ENCODE results near the gene IRAK4.
"Not testable (repeated sequence)": the region's sequence is repeated elsewhere in the genome, so short reads cannot be mapped to it uniquely, and the experiment has no call there.

IRAK4 gene

GRCh38 chr12:43749016-43749415 is 9.7 kb upstream of the IRAK4 start:
- TF ChIP-seq, protein P1, sequence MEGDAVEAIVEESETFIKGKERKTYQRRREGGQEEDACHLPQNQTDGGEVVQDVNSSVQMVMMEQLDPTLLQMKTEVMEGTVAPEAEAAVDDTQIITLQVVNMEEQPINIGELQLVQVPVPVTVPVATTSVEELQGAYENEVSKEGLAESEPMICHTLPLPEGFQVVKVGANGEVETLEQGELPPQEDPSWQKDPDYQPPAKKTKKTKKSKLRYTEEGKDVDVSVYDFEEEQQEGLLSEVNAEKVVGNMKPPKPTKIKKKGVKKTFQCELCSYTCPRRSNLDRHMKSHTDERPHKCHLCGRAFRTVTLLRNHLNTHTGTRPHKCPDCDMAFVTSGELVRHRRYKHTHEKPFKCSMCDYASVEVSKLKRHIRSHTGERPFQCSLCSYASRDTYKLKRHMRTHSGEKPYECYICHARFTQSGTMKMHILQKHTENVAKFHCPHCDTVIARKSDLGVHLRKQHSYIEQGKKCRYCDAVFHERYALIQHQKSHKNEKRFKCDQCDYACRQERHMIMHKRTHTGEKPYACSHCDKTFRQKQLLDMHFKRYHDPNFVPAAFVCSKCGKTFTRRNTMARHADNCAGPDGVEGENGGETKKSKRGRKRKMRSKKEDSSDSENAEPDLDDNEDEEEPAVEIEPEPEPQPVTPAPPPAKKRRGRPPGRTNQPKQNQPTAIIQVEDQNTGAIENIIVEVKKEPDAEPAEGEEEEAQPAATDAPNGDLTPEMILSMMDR (IDR thresholded peaks at IDR 0.05; ENCODE audit: low read length, missing control alignments), result no peak
- no peak for DNase-seq (ENCODE audit: low read depth)

DNA sequence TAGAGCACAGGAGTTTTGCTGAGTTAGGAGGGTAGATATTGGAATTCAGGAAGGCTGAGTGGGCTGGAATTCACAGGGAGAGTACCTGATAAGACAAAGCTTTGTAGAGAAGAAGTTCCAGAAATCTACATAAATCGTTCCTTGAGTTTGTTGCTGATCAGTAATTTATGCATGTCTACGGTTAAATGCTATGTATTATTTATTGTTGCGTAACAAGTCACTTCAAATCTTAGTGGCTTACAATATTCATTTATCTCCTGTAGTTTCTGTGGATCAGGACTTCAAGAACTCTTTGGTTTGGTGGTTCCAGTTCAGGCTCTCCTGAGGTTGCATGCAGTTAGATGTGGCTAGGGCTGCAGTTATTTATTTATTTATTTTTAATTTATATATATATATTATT is 7.9 kb upstream of the IRAK4 start:
- DNase-seq (ENCODE audit: low read depth), result no peak
- TF ChIP-seq, protein P1 (IDR thresholded peaks at IDR 0.05; ENCODE audit: low read length, missing control alignments), result no peak
- no peak overlapping the region for H3K4me3 ChIP-seq (replicated peaks; ENCODE audit: low read depth, low read length)

More at GRCh38 chr12:43749016-43749415, 9.7 kb upstream of the IRAK4 start:
- no peak overlapping the region for H3K4me3 ChIP-seq (replicated peaks; ENCODE audit: low read depth, low read length)

DNA sequence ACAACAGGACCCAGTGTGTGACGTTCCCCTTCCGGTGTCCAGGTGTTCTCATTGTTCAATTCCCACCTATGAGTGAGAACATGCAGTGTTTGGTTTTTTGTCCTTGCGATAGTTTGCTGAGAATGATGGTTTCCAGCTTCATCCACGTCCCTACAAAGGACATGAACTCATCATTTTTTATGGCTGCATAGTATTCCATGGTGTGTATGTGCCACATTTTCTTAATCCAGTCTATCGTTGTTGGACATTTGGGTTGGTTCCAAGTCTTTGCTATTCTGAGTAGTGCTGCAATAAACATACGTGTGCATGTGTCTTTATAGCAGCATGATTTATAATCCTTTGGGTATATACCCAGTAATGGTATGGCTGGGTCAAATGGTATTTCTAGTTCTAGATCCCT is 7.4 kb upstream of the IRAK4 start:
- H3K4me3 ChIP-seq (replicated peaks; ENCODE audit: low read depth, low read length); DNase-seq (ENCODE audit: low read depth): not testable (repeated sequence)

DNA sequence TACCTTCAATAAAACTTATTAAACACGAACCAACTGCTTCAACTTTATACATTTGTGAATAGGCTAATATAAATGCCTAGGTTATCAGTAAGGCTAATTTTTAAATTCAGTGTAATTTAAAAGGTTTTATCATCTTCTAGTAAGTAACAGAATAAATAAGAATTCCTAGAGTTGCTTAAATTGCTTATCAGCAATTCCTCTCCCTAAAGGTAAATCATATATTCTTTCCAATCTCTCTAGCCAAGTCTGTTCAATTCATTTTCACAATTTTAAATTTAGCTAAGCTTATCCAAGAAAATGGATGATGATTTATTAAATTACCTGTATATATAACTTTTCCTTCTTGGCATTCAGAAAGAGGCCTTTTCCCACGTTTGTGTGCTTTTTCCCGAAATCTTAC is 4.7 kb upstream of the IRAK4 start:
- no peak for DNase-seq (ENCODE audit: low read depth)
- H3K4me3 ChIP-seq (replicated peaks; ENCODE audit: low read depth, low read length), result no peak overlapping the region
- TF ChIP-seq, protein P1 (IDR thresholded peaks at IDR 0.05; ENCODE audit: low read length, missing control alignments), result no peak

DNA sequence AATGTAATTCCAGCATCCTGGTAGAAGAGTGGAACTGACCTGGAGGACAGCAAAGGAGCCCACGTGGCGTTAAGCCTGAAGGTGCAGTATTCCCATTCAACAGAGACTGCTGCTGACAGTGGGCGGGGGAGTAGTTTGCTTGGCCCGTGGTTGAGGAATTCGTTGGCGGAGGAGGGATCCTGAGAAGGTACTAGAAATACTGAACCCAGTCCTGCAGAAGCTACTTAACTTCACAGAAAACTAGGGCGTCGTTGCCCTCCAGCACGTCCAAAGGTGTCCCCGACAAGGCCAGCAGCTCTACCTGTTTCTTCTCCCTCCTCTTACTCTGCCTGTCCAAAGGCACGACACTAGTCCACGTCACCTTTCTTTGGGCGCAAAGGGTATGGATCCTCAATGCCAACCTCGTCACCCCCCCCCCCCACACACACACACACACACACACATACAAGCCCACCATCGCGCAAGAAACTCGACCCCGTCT is 464 bp upstream of the IRAK4 start:
- TF ChIP-seq, protein P1 (IDR thresholded peaks at IDR 0.05; ENCODE audit: low read length, missing control alignments), result no peak
- H3K4me3 ChIP-seq (replicated peaks; ENCODE audit: low read depth, low read length), result peak overlapping the region; percentile 79
- peak; percentile 42 for DNase-seq (ENCODE audit: low read depth)

- TF ChIP-seq, protein P1 (IDR thresholded peaks at IDR 0.05; ENCODE audit: low read length, missing control alignments), result no peak
- DNase-seq (ENCODE audit: low read depth), result no peak
- no peak overlapping the region for H3K4me3 ChIP-seq (replicated peaks; ENCODE audit: low read depth, low read length)
Observed at GRCh38 chr12:43760396-43760795, 1.6 kb downstream of the IRAK4 start.

DNA sequence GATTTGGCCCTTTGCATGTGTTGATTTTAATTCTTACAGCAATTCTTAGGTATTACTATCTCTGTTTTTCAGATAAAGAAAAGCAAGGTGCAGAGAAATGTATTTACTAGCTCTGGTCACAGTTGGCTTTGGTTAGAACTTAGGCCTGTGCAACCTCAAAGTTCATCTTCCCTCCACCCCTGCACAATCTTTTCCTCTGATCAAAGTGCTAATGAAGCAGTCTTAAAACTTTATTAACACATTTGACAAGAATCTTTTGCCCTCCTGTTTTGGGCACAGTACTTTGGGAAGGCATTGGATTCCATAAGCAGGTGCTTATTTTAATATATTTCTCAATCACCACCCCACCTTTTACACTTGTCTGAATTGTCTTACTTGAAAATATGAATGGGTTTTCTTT is 2.7 kb downstream of the IRAK4 start:
- no peak for DNase-seq (ENCODE audit: low read depth)
- TF ChIP-seq, protein P1 (IDR thresholded peaks at IDR 0.05; ENCODE audit: low read length, missing control alignments), result no peak
- H3K4me3 ChIP-seq (replicated peaks; ENCODE audit: low read depth, low read length), result no peak overlapping the region
